Measurements from ENCODE around the gene FXYD4.

DNA sequence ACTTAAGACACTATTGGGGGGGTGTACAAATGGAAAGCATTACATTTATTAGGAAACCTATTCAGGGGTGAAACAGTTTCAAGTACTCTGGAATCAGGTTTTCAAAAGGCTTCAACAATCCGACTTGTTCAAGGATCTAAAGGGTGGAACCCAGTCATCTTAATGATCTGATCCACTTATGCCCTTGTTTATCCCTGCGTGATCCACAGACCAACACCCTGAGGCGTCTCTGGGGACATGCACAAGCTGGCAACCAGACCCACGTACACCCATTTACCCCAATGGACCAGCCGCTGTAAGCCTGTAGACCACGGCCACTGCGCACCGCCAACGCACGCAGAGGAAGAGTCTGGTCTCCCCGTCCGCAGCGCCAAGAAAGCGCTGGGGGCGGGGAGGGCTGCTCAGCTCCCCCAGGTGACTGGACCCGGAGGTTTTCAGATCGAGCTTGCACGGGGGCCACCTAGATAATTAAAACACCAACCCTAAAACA is 24.2 kb downstream of the FXYD4 start:
- TF ChIP-seq, protein P1, sequence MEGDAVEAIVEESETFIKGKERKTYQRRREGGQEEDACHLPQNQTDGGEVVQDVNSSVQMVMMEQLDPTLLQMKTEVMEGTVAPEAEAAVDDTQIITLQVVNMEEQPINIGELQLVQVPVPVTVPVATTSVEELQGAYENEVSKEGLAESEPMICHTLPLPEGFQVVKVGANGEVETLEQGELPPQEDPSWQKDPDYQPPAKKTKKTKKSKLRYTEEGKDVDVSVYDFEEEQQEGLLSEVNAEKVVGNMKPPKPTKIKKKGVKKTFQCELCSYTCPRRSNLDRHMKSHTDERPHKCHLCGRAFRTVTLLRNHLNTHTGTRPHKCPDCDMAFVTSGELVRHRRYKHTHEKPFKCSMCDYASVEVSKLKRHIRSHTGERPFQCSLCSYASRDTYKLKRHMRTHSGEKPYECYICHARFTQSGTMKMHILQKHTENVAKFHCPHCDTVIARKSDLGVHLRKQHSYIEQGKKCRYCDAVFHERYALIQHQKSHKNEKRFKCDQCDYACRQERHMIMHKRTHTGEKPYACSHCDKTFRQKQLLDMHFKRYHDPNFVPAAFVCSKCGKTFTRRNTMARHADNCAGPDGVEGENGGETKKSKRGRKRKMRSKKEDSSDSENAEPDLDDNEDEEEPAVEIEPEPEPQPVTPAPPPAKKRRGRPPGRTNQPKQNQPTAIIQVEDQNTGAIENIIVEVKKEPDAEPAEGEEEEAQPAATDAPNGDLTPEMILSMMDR (IDR thresholded peaks at IDR 0.05), result no peak
- TF ChIP-seq POLR2A (IDR thresholded peaks at IDR 0.05), result no peak
- no peak for TF ChIP-seq EP300 (IDR thresholded peaks at IDR 0.05)
